CD14-positive monocyte (primary cell): Measurements from ENCODE around the gene HDAC4. TPM values are rescaled to one million over a fixed set of nuclear protein-coding genes. Genes with fewer than 3 reads are reported as not detected.

ENCODE experiments used
- DNase-seq, 3 donors: peaks; one replicate each; pipeline ENCODE4 v3.0.0-alpha.2; 2011 to 2022
- H2AFZ ChIP-seq: 2 replicates; pipeline ENCODE4 v1.6.0; 2012; ENCODE audit warnings: mild to moderate bottlenecking, low read depth, low read length, inconsistent platforms; ENCODE audit not compliant: insufficient read depth, poor library complexity, severe bottlenecking
- H3K27ac ChIP-seq, 2 donors: 1 replicate in 1 of 2; 2 replicates in 1 of 2; pipeline ENCODE4 v1.5.1; 2012 to 2013; ENCODE audit warnings: low read length in 2 of 2, control low read depth in 1 of 2, inconsistent platforms in 1 of 2, low read depth in 1 of 2, mild to moderate bottlenecking in 1 of 2
- H3K27me3 ChIP-seq, 2 donors: one replicate each; pipeline versions ENCODE4 v1.6.0 to v1.6.1; 2011 to 2013; ENCODE audit warnings: low read length in 2 of 2; ENCODE audit not compliant: control insufficient read depth in 2 of 2, insufficient read depth in 2 of 2
- H3K36me3 ChIP-seq, 2 donors: replicated peaks in 1 of 2; 1 replicate in 1 of 2; 2 replicates in 1 of 2; pipeline versions ENCODE4 v1.5.1 to v1.6.1; 2012 to 2013; ENCODE audit warnings: low read length in 2 of 2, control low read depth in 1 of 2, inconsistent platforms in 1 of 2, mild to moderate bottlenecking in 1 of 2; ENCODE audit not compliant: insufficient read depth in 2 of 2, control insufficient read depth in 1 of 2
- H3K4me1 ChIP-seq, 2 donors: 1 replicate in 1 of 2; 2 replicates in 1 of 2; pipeline versions ENCODE4 v1.5.1 to v1.6.1; 2012 to 2013; ENCODE audit warnings: low read length in 2 of 2, control low read depth in 1 of 2, inconsistent platforms in 1 of 2, mild to moderate bottlenecking in 1 of 2, moderate library complexity in 1 of 2; ENCODE audit not compliant: insufficient read depth in 2 of 2, control insufficient read depth in 1 of 2
- H3K4me2 ChIP-seq: replicated peaks from 2 replicates; pipeline ENCODE3; 2012; ENCODE audit warnings: low read length, moderate library complexity, mild to moderate bottlenecking; ENCODE audit not compliant: poor library complexity, severe bottlenecking; ENCODE audit errors: extremely low read depth
- H3K4me3 ChIP-seq, 3 experiments: fragments of 200-600 bp in 1 of 3; sonication (generic) in 1 of 3; replicated peaks in 1 of 3; 1 replicate in 2 of 3; 2 replicates in 1 of 3; pipeline ENCODE4 v1.5.1; 2011 to 2013; ENCODE audit warnings: low read length in 3 of 3, mild to moderate bottlenecking in 3 of 3, control low read depth in 2 of 3, low read depth in 2 of 3, inconsistent platforms in 1 of 3, moderate library complexity in 1 of 3
- H3K79me2 ChIP-seq: 2 replicates; pipeline ENCODE4 v1.6.0; 2012; ENCODE audit warnings: mild to moderate bottlenecking, control low read depth, inconsistent platforms, low read length, moderate library complexity; ENCODE audit not compliant: insufficient read depth
- H3K9ac ChIP-seq: 2 replicates; pipeline ENCODE4 v1.6.0; 2017; ENCODE audit warnings: low read length, mild to moderate bottlenecking; ENCODE audit not compliant: insufficient read depth, poor library complexity, severe bottlenecking
- H3K9me3 ChIP-seq, 2 donors: replicated peaks in 1 of 2; 1 replicate in 1 of 2; 2 replicates in 1 of 2; pipeline versions ENCODE4 v1.5.1 to v1.6.1; 2012 to 2013; ENCODE audit warnings: low read length in 2 of 2, control low read depth in 1 of 2; ENCODE audit not compliant: control insufficient read depth in 1 of 2, insufficient read depth in 1 of 2
- H4K20me1 ChIP-seq: 2 replicates; pipeline ENCODE4 v1.6.0; 2012; ENCODE audit warnings: mild to moderate bottlenecking, low read length, control low read depth, moderate library complexity; ENCODE audit not compliant: insufficient read depth
- H3K27ac Mint-ChIP-seq, 7 donors: one replicate each; pipeline ENCODE4 v1.8.0; 2020; ENCODE audit warnings: mild to moderate bottlenecking in 7 of 7, mixed read lengths in 7 of 7, moderate library complexity in 6 of 7, inconsistent platforms in 2 of 7
- H3K27me3 Mint-ChIP-seq, 3 donors: one replicate each; pipeline ENCODE4 v1.8.0; 2021 to 2022; ENCODE audit warnings: low read depth in 3 of 3, mild to moderate bottlenecking in 3 of 3, mixed read lengths in 3 of 3, moderate library complexity in 3 of 3, inconsistent platforms in 1 of 3
- H3K36me3 Mint-ChIP-seq, 2 donors: one replicate each; pipeline ENCODE4 v1.8.0; 2020; ENCODE audit warnings: mixed read lengths in 2 of 2, inconsistent platforms in 1 of 2, mild to moderate bottlenecking in 1 of 2
- H3K4me1 Mint-ChIP-seq: one replicate; pipeline ENCODE4 v1.8.0; 2020; ENCODE audit warnings: mild to moderate bottlenecking, mixed read lengths
- H3K4me3 Mint-ChIP-seq, 2 donors: one replicate each; pipeline ENCODE4 v1.8.0; 2020; ENCODE audit warnings: mild to moderate bottlenecking in 2 of 2, mixed read lengths in 2 of 2, moderate library complexity in 1 of 2
- H3K9me3 Mint-ChIP-seq, 7 donors: one replicate each; pipeline ENCODE4 v1.8.0; 2020 to 2022; ENCODE audit warnings: mixed read lengths in 7 of 7, mild to moderate bottlenecking in 6 of 7, moderate library complexity in 6 of 7, inconsistent platforms in 2 of 7
- CTCF ChIP-seq: fragments of 200-600 bp; IDR thresholded peaks from one replicate; pipeline ENCODE4 v1.8.0; 2022; ENCODE audit warnings: antibody characterized with exemption, mild to moderate bottlenecking
- WGBS: methylation state at CpG from one replicate; pipeline ENCODE4 v1.1.5; 2013; ENCODE audit warnings: missing lambda C conversion rate; ENCODE audit not compliant: insufficient coverage; 5-methylcytosine and 5-hydroxymethylcytosine counted together
- intact Hi-C, 2 donors: fragments of 100-400 bp; cut with micrococcal nuclease; formaldehyde crosslinking; loops; one replicate each; pipeline versions ENCODE4 v1.15.0 to v1.15.1; 2023
- polyA plus RNA-seq, 3 donors: library from polyadenylated mRNA; depleted of rRNA in 1 of 3; unstranded in 2 of 3; stranded (reverse) in 1 of 3; fragments of 300-500 nt in 2 of 3; fragments of >200 nt in 1 of 3; fragmentation: Illumina TruSeq in 2 of 3; gene quantifications; 1 replicate in 2 of 3; 2 replicates in 1 of 3; pipeline ENCODE4 v1.2.3, GENCODE V29; 2012 to 2021

Gene HDAC4
- polyA plus RNA-seq, 3 donors = 3.3 to 23.0 (median 4.5) TPM

GRCh38 chr2:239027391-239028252 is 373.2 kb downstream of the HDAC4 start:
- no peaks in the 10 kb centered on the region for H4K20me1 ChIP-seq
- no peak overlapping the region for H2AFZ ChIP-seq
- peaks cover 0 to 8% of the 10 kb centered on the region in 2 donors for H3K27me3 ChIP-seq

More at GRCh38 chr2:239027391-239028252, 373.2 kb downstream of the HDAC4 start:
- H3K4me1 Mint-ChIP-seq = no peaks in the 10 kb centered on the region
- intact Hi-C loops = no loop called here
- Histone ChIP-seq H3K36me3 (no peaks in the 10 kb centered on the region), H3K4me2 (no peak overlapping the region), H3K9ac (no peak overlapping the region), H3K79me2 (no peaks in the 10 kb centered on the region), H3K27ac (no peak overlapping the region), H3K9me3 (no peaks in the 10 kb centered on the region), H3K4me3 (no peak overlapping the region), H3K4me1 (no peaks in the 10 kb centered on the region)
- H3K36me3 Mint-ChIP-seq = no peaks in the 10 kb centered on the region
- TF ChIP-seq CTCF = no peak
- 93% methylated on average over 30 of the region's 38 CpGs for WGBS
- no peaks in the 10 kb centered on the region for H3K9me3 Mint-ChIP-seq
- H3K27ac Mint-ChIP-seq = no peak overlapping the region
- no peak for DNase-seq
- H3K27me3 Mint-ChIP-seq = peaks cover 7 to 34% (median 7%) of the 10 kb centered on the region in 3 donors
- no peak overlapping the region for H3K4me3 Mint-ChIP-seq
